Fibroblast of lung (primary cell): Measurements from ENCODE around the gene SLC6A4. TPM values are rescaled to one million over a fixed set of nuclear protein-coding genes. Genes with fewer than 3 reads are reported as not detected.

Experiments used
- DNase-seq, 2 donors: peaks; one replicate each; pipeline versions ENCODE4 v3.0.0 to v3.0.0-alpha.2; 2010; ENCODE audit warnings: low read depth in 2 of 2
- H2AFZ ChIP-seq: 2 replicates; pipeline ENCODE4 v1.5.1; 2012; ENCODE audit warnings: low read length, control low read depth, inconsistent platforms
- H3K27ac ChIP-seq: 2 replicates; pipeline ENCODE4 v1.5.1; 2011; ENCODE audit warnings: low read length, control low read depth; ENCODE audit not compliant: insufficient read depth
- H3K27me3 ChIP-seq: 2 replicates; pipeline ENCODE4 v1.5.1; 2011; ENCODE audit warnings: mild to moderate bottlenecking, low read length; ENCODE audit not compliant: control insufficient read depth, insufficient read depth
- H3K36me3 ChIP-seq: 2 replicates; pipeline ENCODE4 v1.5.1; 2011; ENCODE audit warnings: low read length; ENCODE audit not compliant: control insufficient read depth, insufficient read depth
- H3K4me1 ChIP-seq: 2 replicates; pipeline ENCODE4 v1.5.1; 2011; ENCODE audit warnings: low read length; ENCODE audit not compliant: control insufficient read depth, insufficient read depth; ENCODE audit errors: extremely low read depth
- H3K4me2 ChIP-seq: 2 replicates; pipeline ENCODE4 v1.5.1; 2011; ENCODE audit warnings: low read length, control low read depth; ENCODE audit not compliant: insufficient read depth; ENCODE audit errors: extremely low read depth
- H3K4me3 ChIP-seq, 4 experiments: fragments of 200-600 bp in 1 of 4; sonication (generic) in 1 of 4; replicated peaks in 1 of 4; 2 replicates each; pipeline ENCODE4 v1.5.1; 2011 to 2016; ENCODE audit warnings: low read length in 4 of 4, low read depth in 3 of 4, mild to moderate bottlenecking in 3 of 4, control low read depth in 2 of 4, inconsistent platforms in 1 of 4, mixed read lengths in 1 of 4; ENCODE audit not compliant: insufficient read depth in 1 of 4; ENCODE audit errors: control extremely low read depth in 1 of 4
- H3K79me2 ChIP-seq: 2 replicates; pipeline ENCODE4 v1.5.1; 2012; ENCODE audit warnings: mild to moderate bottlenecking, low read length, inconsistent platforms; ENCODE audit not compliant: control insufficient read depth, insufficient read depth
- H3K9ac ChIP-seq: 2 replicates; pipeline ENCODE4 v1.5.1; 2011; ENCODE audit warnings: mild to moderate bottlenecking, low read length, control low read depth; ENCODE audit not compliant: insufficient read depth
- H3K9me3 ChIP-seq: 2 replicates; pipeline ENCODE4 v1.5.1; 2012; ENCODE audit warnings: low read depth, low read length; ENCODE audit not compliant: control insufficient read depth, insufficient read depth
- H4K20me1 ChIP-seq: 2 replicates; pipeline ENCODE4 v1.5.1; 2011; ENCODE audit warnings: low read length; ENCODE audit not compliant: control insufficient read depth, insufficient read depth; ENCODE audit errors: extremely low read depth
- EZH2 ChIP-seq: IDR thresholded peaks from 2 replicates; pipeline ENCODE4 v1.5.1; 2012; ENCODE audit warnings: low read length, control low read depth, mild to moderate bottlenecking; ENCODE audit errors: missing control alignments
- polyA plus RNA-seq, 2 donors: library from polyadenylated mRNA; depleted of rRNA in 1 of 2; stranded (reverse) in 1 of 2; unstranded in 1 of 2; fragments of >200 nt; gene quantifications; 2 replicates each; pipeline ENCODE4 v1.2.1, GENCODE V29; 2011 to 2012; ENCODE audit warnings: missing spikeins in 1 of 2
- total RNA-seq: library from RNA; depleted of rRNA; stranded (reverse); fragments of >200 nt; gene quantifications from 2 replicates; pipeline ENCODE4 v1.2.1, GENCODE V29; 2014
- TF ChIP-seq, protein P1 (sequence below), 2 donors: IDR thresholded peaks in 1 of 2; conservative IDR thresholded peaks in 1 of 2; 1 replicate in 1 of 2; 2 replicates in 1 of 2; pipeline ENCODE4 v1.5.1; 2011 to 2012; ENCODE audit warnings: low read length in 2 of 2, control low read depth in 1 of 2, inconsistent platforms in 1 of 2, low read depth in 1 of 2, mild to moderate bottlenecking in 1 of 2

SLC6A4 gene
- total and polyA plus RNA-seq, 2 donors (not counting 1 experiment from before 2014, with no cell fraction given) = not detected

DNA sequence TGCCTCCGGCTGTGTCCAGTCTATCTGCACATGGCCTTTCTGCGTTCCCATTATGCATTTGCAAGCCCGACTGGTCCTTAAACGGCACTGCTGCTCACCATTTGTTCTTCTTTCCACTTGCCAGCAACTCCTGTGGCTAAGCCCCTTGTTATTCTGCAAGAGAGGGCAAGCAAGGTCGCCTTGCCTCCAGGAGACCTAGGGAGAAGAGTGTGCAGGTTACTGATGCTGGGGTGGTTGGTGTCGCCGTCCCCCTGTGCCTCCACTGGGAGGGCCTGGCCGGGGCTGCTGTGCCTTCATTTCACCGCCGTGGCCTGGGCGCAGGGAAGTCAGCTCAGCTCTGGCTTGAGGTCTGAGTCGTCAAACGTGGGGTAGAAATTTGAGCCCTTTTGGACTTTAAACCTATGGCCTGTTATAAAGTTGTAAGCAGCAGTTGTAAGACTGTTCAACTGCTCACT is 12.7 kb downstream of the SLC6A4 start:
- H3K36me3 ChIP-seq = no peaks in the 10 kb centered on the region
- no peak overlapping the region for H3K9ac ChIP-seq
- H3K9me3 ChIP-seq = no peaks in the 10 kb centered on the region
- no peak overlapping the region for H3K4me2 ChIP-seq
- H3K27ac ChIP-seq = no peak overlapping the region
- DNase-seq = no peak
- H3K27me3 ChIP-seq = peaks cover 21% of the 10 kb centered on the region
- H3K4me3 ChIP-seq = no peak overlapping the region
- no peak overlapping the region for H2AFZ ChIP-seq
- H4K20me1 ChIP-seq = no peaks in the 10 kb centered on the region
- no peak for TF ChIP-seq EZH2
- TF ChIP-seq, protein P1, sequence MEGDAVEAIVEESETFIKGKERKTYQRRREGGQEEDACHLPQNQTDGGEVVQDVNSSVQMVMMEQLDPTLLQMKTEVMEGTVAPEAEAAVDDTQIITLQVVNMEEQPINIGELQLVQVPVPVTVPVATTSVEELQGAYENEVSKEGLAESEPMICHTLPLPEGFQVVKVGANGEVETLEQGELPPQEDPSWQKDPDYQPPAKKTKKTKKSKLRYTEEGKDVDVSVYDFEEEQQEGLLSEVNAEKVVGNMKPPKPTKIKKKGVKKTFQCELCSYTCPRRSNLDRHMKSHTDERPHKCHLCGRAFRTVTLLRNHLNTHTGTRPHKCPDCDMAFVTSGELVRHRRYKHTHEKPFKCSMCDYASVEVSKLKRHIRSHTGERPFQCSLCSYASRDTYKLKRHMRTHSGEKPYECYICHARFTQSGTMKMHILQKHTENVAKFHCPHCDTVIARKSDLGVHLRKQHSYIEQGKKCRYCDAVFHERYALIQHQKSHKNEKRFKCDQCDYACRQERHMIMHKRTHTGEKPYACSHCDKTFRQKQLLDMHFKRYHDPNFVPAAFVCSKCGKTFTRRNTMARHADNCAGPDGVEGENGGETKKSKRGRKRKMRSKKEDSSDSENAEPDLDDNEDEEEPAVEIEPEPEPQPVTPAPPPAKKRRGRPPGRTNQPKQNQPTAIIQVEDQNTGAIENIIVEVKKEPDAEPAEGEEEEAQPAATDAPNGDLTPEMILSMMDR (conservative IDR thresholded peaks at IDR 0.05 in 1 of 2, IDR thresholded peaks at IDR 0.05 in 1 of 2; ENCODE audit: low read depth in 1 of 2, low read length in 2 of 2) = no peak
- H3K79me2 ChIP-seq = no peaks in the 10 kb centered on the region
- no peaks in the 10 kb centered on the region for H3K4me1 ChIP-seq

GRCh38 chr17:30222251-30222650 is 13.2 kb downstream of the SLC6A4 start:
- Histone ChIP-seq H3K9ac (no peak overlapping the region), H3K79me2 (no peaks in the 10 kb centered on the region), H3K9me3 (no peaks in the 10 kb centered on the region), H3K36me3 (no peaks in the 10 kb centered on the region), H3K27ac (no peak overlapping the region), H4K20me1 (no peaks in the 10 kb centered on the region), H3K4me2 (no peak overlapping the region), H3K4me3 (no peak overlapping the region), H2AFZ (no peak overlapping the region), H3K4me1 (no peaks in the 10 kb centered on the region), H3K27me3 (peaks cover 21% of the 10 kb centered on the region)
- no peak for DNase-seq
- no peak for TF ChIP-seq EZH2
- TF ChIP-seq, protein P1 (conservative IDR thresholded peaks at IDR 0.05 in 1 of 2, IDR thresholded peaks at IDR 0.05 in 1 of 2; ENCODE audit: low read depth in 1 of 2, low read length in 2 of 2) = no peak

DNA sequence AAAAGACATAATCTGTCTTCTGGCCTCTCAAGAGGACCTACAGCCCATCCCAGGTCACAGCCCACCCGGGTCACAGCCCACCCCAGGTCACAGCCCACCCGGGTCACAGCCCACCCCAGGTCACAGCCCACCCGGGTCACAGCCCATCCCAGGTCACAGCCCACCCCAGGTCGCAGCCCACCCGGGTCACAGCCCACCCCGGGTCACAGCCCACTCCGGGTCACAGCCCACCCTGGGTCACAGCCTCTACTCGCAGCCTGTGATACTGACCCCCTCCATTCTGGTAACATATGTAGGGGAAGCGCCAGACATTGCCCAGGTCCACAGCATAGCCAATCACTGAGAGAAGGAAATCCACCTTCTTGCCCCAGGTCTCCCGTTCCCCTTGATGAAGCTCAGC is 14.2 kb downstream of the SLC6A4 start:
- TF ChIP-seq EZH2 = no peak
- TF ChIP-seq, protein P1 (conservative IDR thresholded peaks at IDR 0.05 in 1 of 2, IDR thresholded peaks at IDR 0.05 in 1 of 2; ENCODE audit: low read depth in 1 of 2, low read length in 2 of 2) = no peak
- no peak overlapping the region for H3K4me3 ChIP-seq
- H4K20me1 ChIP-seq = no peaks in the 10 kb centered on the region
- H3K9me3 ChIP-seq = no peaks in the 10 kb centered on the region
- no peak for DNase-seq
- H3K36me3 ChIP-seq = no peaks in the 10 kb centered on the region
- H3K27ac ChIP-seq = no peak overlapping the region
- H3K27me3 ChIP-seq = peaks cover 21% of the 10 kb centered on the region
- no peak overlapping the region for H2AFZ ChIP-seq
- H3K9ac ChIP-seq = no peak overlapping the region
- no peak overlapping the region for H3K4me2 ChIP-seq
- no peaks in the 10 kb centered on the region for H3K4me1 ChIP-seq
- H3K79me2 ChIP-seq = no peaks in the 10 kb centered on the region
